T1000 (cell line): ENCODE data around the gene HDGF.
A peak's percentile ranks its signal among the peaks of the same experiment; 100 is the strongest.

Experiments used
- DNase-seq: peaks from one replicate; lab custom pipeline; 2025; ENCODE audit warnings: mixed read lengths; lab: John Stamatoyannopoulos, UW

The HDGF gene

DNA sequence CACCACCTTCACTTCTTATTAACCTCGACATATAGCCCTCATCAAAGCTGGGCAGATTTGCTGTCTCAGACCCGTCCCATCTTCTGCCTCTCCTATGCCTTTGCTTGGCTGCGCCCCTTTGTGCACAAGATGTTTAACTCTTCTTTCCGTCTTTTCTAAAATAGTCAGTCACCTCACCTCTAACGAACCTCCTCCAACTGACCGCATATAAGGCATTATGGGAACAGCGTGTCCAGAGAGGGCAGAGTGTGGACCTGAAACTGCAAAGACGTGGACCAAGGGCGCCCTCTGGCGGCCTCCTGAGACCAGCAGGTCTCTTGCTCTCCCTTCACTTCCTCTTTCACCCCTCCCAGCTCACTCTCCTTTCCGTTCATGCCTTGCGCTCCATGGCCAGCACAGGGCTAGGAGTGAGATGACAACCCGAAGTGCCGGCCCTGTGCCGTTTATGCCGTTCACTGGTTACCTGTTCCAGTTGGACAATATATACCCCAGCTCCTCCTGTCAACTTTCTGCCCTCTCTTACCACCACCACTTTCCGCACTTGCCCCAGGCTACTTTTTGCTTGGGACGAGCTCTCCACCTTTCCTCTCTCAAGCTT, 25.7 kb downstream of the HDGF start:
- DNase-seq, result peak; percentile 65

DNA sequence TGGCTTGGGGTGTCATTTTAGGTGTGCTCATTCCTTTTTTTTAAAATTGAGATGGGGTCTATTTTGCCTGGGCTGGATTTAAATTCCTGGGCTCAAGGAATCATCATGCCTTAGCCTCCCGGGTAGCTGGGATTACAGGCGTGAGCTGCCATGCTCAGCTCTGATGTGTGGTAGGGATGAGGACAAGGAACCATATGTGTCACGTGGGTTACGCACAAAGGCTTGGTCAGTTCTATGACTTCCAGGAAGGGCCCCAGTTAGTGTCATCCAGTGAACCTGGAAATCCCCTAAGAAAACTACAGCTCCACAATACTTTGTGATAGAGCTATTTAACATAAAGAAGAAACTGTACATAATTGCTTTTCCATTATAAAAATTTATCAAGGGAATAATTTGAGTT, 29.9 kb downstream of the HDGF start:
- no peak for DNase-seq

DNA sequence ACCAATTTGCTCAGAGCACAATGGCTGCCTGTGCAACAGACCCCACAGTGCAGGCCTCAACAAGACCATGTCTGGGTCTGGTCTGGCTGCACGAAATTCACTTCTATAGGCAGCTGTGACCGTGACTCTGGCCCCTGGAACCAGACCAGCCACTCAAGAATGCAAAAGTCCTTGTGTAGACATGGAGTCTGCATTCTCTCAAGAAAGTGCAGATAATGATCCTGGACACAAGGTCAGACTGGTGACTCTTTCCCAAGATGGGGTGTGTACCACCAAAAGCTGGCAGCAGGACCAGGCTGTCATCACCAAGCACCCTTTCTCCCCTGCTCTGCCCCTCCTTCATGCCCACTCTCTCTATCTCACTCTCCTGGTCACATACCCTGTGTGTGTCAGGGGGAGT, 30.3 kb downstream of the HDGF start:
- no peak for DNase-seq

DNA sequence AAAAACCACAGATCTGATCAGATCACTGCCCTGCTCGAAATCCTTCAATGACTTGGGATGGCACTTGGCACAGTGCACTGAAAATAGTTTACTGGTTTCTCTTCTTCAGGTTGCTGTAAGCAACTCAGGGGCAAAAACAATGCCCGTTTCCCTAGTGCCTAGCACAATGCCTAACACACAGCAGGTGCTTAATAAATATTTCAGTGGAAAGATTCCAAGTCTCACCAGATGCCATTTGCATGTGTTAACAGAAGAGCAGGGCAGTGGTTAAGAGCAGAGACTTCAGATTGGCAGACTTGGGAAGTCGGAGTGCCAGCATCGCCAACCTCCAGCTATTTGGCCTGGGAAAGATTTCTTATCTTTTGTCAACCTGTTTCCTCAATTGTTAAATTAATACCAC, 34.1 kb downstream of the HDGF start:
- DNase-seq, result no peak

DNA sequence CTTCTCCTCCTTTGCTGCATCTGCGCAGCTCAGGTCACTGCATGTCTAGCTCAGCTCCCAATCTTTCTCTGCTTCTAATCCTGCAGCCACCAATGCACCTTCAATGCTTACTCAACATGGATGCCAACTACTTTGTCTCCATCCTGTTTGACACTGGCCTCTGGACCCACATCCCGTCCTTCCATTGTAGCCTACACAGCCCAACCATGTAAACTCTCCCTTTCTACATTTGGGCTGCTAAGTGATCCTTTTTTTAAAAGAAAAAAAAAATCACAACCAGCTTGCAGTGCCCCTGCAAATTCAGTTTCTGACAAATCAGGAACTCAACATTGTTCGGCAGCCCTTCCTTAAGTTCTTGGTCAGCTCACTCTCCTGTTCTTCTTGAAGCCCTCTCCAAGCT, 36.6 kb downstream of the HDGF start:
- DNase-seq, result no peak

DNA sequence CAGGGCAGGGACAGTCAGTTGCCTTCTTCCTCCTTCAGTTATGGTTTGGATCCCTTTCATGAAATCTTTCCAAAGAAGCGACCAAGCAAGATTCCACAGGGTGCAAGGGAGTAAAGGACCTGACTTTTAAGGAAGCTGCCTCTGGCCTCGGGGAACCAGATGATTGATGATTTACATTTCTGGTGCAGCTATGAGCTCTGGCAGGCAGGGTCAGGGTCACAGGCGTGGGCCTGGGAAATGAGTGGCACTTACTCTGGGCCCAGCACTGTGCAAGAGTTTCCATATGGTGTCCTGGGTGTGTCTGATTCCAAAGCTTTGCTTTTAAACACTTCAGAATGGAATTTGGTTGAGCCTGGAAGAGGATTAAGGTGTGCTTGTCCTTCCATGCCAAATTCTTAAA, 38.8 kb downstream of the HDGF start:
- DNase-seq, result no peak

DNA sequence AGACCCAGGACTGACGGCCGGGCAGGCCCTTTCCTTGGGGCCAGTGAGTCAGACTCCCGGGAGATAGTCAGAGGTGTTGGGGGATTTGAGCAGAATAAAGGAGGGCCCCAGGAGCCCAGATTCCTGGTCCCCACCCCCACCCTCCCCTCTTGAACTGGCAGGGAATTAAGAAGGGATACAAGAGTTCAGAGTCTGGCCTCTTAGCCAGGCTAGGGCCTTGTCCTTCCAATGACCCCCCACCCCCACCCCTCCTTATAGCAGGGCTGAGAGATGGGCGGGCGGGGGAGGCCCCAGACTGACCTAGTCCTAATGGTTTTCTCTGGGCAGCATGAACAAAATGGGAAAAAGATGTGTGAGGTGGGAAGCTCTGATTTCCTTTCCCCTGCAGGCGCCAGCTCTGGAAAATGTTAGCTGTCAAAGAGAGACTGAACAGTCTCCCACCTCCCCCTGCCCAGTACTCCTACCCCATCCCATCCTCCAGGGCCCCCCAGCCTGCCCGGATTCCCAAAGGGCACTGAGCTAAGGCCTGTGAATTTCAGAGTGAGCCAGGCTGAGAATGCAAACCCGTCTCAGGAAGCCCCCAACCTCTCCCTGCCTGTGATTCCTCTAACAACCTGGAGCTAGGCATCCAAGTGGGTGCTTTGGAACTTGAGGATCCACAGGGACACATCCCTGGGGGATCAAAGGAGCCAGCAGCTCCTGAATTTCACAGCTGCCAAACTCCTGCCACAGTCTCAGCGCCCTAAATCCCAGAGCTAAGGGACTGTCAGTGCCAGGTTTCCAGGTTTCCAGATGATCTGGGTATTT, 40.3 kb downstream of the HDGF start:
- DNase-seq, result no peak

DNA sequence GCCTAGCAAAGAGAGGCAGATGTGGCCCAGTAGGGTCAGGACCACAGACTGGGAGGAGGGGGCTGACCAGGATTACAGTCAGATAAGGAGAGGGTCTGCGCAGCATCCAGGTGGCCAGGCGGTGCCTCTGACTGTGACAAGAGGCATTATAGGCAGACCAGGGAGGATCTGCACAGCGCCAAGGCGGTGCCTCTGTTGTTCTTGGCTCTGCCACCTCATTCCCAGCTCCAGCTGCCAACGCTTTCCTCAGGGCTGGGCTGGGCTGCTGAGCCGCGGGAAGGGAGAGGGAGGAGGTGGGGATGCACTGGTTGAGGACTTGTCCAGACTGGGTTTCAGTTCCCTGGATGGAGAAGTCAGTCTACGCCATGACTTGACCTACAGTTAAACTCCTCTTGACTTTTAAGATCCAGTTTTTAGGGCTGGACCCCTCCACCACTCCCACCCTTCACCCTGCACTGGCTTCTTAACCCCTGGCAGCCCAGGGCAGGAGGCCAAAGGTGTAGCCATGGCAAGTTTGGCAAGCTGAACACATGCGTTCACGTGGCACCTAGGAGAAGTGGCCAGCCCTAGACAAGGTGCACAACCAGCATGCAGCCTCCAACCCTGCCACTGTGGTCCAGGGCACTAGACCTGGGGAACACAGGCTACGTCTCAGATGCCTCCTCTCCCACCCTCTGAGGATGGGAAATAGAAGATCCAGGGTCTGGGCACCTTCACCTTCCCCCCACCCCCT, 41.6 kb downstream of the HDGF start:
- DNase-seq, result peak; percentile 26

DNA sequence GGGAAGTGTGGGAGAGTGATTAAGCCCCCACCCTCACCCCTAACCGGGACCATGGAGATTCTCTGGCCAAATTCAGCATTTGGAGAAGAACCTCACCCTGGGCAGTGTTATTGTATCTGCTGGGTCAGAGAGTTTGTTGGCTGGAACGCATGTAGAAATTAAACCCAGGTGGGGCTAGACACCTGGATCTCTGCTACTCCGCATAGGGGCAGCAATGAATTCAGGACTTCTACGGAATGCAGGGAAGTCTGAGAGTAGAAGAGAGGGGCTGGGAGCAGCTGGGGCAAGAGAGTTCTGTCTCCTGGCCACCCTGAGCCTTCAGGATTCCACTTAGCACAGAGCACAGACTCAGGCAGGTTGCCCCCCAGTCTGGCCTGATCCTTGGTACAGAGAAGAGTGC, 42.4 kb downstream of the HDGF start:
- DNase-seq, result no peak

DNA sequence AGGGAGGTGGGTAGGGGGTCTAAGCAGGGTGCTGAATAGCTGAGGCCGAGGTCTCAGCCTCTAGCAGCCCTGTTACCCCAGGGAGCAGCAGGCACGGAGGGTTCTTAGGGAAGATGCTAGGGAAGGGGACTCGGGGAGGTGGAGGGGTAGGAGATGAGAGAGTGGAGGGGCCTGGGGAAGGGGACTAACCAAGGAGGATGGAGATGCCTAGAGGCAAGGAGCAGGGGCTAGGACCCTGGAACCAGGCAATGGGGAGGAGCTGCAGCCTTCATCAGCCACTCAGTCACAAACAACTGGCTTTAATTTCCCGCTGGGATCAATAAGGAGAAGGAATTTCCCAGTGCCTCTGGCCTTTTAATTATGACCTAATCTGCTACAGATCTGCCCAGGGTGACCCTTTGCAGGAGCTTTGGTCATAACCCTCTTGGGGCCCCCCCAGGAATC, 43.2 kb downstream of the HDGF start:
- DNase-seq, result no peak

DNA sequence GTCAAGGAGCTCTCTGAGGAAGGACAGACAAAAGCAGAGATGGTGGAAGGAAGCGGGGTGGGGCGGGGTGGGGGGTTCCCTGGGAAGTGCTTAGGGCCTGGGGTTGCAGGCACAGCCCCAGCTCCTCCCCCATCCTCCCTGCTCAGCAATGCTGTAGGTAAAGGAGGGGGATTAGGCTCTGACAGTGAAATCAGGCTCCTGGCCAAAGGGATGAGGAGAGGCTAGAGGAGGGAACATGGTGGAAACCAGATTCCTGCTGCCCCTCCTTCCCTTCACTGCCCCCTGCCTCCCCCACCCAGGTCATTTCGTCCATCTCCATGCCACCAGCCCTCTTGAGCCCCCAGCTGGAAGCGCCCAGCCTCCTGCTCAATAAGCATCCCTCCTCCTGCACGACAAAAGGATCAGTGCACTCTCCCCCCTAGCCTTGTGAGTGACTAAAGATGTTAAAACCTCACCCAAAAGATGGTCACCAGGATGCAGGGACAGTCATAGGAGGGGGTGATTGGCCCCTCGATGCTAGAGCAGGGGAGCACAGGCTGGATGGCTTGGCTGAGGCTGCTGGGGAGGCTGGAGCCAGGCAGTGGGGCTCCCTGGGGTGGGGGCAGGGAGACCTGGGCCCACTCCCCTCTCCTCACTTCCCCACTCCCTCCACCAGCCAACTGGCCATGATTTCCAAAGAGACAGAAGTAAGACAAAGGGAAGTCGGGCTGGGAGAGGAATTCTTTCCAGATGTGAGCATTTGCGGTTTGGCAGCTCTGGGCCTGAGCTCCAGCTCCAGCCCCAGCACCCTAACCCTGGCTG, 43.9 kb downstream of the HDGF start:
- DNase-seq, result no peak

DNA sequence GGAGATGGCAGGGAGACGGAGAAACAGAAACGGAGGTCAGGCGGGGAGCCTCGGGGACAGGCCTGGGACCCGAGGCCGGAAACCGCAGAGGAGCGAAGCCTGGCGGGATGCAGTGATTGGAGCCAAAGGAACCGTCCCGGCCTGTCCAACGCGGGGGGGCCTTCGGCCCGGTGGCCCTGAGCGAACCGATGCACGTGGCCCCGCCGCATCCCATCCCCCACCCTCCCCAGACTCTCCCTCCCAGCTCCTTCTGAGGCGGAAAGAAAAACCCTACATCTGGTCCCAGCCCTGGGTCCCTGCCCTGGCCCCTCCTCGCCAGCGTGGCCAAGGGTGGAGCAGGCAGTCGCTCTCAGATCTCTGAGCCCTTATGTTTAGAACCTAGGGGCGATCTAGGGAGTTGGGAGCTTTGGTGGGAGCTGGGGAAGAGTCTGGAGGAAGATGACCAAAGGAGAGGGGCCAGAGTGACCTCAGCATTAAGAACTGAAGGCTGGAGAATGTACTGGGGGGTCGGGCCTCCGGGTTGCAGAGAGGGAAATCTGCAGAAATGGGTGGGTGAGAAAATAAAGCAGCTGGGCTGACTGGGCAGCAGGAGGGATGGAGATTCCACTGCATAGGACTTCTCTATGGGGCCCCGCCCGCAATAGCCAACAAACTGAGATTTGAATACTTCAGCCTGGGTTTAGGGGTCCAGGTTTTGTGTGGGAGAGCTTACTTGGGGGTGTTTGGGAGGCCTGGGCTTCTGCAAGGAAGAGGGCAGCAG, 44.6 kb downstream of the HDGF start:
- DNase-seq, result no peak

DNA sequence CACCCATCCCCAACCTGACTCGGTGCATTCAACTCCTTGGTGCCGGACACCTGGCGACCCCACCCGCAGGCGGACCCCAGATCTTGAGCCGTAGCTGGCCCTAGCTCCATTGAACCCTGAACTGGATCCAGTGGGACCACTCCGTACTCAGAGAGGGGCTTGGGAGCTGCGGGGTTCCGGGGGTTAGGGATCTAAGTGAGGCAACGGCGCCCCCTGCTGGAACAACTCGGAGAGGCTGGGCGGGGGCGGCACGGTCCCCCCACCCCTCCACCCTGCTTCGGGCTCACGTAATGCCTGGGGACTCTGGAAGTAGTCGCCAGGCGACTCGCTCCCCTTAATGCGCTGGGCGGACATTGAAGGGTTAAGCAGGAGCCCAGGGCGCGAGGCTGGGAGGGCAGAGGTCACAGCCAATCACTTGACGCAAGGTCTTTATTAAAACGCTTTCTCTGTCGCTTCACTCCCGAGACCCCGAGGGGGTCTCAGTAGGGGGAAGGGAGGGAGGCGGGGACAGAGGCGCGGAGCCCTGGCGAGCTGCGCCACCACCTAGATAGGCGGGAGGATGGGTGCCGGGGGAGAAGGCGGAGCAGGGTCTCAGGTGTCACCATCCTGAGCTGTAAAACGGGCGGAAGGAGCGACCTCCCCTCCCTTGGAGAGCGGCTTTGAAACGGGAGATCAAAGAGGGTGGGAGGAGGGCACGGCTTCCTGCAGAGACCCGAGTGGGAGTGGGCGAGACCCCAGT, 45.4 kb downstream of the HDGF start:
- no peak for DNase-seq

DNA sequence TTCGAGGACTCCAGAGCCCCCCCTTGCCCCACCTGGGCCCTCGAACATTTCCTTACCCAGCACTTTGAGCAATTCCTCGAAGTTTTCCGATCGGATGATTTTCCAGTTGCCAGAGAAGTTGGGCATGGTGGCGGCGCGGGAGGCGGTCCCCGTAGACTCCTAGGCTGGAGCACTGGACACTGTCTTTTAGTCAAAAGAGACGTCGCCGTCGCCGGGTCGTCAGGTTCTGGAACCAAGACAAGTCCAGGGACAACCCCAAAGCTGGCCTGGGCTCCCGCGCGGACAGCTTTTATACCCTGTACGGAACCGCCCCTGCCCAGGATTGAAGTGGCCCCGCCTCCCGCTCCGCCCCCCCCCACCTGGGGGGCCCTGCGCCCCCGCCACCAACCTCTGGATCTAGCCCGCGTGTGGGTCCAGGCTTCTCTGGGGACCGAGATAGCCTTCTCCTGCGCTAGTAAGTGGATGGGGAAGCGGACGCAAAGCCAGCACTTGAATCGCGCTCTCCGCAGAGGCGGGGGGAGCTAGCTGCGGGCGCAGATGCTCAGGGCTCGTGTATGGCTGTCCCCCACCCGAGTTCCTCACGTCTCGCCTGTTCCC, 46.1 kb downstream of the HDGF start, which contains the start of gene CRABP2:
TSS of gene CRABP2 (minus strand) at position 263 of the 597 bp plus-strand sequence. CDS start at position 126, 137 bp downstream.
- DNase-seq, result no peak

DNA sequence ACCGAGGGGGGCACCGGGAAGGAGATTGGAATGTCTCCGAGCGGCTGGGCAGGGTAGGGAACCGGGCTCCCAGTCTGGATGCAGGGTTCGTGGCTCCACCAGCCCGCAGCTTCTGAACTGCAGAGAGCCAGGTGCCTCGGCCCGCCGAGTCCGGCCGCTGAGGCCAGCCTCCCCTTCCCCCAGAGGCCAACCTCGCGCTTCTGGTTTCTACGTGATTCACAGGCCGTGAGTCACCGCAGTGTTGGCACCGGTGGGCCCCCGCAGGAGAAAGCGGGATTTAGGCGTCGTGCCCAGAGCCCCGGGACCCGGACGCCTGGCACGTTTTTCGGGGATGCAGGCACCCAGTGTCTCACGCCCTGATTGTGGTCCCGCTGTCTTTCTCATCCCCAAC, 46.5 kb downstream of the HDGF start:
- DNase-seq, result peak; percentile 40

DNA sequence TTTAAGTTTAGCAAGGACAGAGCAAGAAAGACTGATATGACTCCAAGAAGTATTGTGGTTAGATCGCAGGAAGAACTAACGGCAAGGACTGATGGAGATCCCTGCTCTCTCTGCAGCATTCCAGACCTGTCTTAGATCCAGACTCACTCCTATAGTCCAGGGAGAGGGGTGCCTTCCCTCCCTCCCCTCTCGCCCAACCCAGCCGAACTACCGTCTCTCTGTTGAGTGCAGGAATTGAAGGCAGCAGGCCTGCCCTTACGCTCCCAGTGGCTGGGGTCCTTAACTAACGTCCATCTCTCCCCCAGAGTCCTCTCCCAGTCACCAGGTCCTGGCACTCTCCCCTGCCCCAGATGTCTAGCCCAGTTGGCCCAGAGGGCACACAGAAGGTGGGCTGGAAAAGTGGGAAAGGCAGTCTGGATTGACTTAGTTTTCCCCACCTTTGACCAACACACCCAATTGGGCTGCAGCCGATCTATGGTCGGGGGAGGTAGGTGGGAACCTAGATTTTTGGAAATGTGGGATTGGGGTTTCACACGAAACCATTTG, 47.2 kb downstream of the HDGF start:
- no peak for DNase-seq

DNA sequence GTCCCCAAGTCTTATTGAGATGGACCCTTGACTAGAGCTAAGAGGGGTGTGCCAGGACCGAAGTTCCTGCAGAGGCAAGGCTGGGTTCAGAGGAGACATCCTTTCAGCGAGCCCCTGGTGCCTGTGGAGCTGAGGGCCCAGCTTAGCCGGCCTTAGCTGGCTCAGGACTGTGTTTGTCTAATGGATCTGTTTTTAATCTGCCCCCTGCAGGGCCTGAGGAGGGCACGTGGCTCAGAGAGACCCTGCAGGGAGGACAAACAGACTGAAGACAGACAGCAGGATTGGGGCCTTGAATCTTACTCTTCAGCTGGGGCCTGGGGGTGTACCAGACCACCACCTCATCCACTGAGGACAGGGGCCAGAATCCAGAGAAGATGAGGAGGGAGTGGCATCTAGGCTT, 47.7 kb downstream of the HDGF start:
- no peak for DNase-seq

DNA sequence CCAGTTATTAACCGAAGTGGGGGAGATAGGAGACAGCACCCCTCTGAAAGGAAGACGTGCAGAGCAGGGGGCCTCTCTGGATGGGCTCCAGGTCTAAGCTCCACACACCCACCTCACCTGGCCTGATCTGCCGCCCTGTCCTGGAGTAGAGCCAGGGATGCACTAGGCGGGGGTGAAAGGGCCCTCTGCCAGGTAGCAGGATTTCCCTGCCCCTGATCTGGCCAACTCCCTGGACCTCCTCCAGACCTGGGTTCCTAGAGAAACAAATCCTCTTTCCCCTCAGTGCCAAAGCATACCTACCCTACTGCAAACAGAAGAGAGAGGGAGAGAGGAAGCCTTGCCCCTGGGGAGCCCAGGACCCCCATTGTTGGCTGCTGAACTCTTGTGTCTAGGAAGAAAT, 48.1 kb downstream of the HDGF start:
- no peak for DNase-seq

DNA sequence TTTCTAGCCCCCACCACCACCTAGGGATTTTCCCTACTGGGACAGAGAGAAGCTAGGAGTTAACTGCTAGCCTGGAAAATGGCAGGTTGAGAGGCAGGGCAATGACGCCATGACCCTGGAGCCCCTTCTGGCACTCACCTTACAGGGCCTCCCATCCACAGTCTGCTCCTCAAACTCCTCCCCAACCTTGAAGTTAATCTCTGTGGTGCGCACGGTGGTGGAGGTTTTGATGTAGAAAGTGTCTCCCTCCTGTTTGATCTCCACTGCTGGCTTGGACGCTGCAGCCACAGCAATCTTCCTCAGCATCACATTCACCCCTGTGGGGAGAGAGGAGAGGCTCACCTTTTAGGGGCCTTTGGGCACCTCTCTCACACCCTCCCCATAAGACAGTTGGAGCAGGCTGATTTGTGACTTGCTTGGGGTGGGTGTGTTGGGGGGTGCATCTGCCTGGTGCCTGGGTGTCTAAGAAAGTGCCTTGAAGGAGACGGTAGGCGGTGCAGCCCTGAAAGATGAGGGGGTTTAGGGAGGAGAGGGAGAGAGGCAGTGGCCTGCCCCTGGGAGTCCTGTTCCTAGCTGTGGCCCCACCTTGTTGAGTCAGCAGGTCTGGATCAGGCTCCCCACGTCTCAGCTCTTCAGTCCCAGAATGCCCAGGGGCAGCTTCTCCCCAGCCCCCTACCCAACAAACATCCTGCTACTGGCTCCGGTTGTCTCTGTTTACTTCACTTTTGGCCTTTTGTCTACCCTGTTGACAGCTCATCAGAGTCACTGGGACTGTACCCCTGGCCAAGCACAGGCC, 50.5 kb downstream of the HDGF start:
- DNase-seq, result no peak
